ENCODE data around the gene RDH12.
"Not testable (repeated sequence)": the region's sequence is repeated elsewhere in the genome, so short reads cannot be mapped to it uniquely, and the experiment has no call there.

DNA sequence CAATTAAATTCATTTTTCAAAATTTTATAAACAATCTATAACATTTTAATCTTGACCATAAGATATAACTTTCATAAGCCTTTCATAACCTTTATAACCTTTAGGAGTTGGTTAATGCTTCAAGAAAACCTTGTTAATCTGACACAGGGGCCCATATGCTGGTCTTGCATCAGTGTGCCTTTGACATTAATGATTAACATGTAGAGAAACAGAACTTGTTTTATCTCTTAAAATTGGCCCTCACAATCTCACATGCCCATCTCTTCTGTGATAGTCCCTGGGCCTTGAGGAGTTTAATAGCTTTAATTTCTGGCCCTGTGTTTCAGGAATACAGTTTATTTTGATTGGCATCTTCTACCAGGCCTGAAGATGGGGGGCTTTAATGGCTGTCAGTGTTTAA is 7.7 kb downstream of the RDH12 start:
- TF ChIP-seq EZH2 (IDR thresholded peaks at IDR 0.05; ENCODE audit: borderline replicate concordance, low read depth, low read length, poor library complexity, severe bottlenecking), result not testable (repeated sequence)
- TF ChIP-seq, protein P1, sequence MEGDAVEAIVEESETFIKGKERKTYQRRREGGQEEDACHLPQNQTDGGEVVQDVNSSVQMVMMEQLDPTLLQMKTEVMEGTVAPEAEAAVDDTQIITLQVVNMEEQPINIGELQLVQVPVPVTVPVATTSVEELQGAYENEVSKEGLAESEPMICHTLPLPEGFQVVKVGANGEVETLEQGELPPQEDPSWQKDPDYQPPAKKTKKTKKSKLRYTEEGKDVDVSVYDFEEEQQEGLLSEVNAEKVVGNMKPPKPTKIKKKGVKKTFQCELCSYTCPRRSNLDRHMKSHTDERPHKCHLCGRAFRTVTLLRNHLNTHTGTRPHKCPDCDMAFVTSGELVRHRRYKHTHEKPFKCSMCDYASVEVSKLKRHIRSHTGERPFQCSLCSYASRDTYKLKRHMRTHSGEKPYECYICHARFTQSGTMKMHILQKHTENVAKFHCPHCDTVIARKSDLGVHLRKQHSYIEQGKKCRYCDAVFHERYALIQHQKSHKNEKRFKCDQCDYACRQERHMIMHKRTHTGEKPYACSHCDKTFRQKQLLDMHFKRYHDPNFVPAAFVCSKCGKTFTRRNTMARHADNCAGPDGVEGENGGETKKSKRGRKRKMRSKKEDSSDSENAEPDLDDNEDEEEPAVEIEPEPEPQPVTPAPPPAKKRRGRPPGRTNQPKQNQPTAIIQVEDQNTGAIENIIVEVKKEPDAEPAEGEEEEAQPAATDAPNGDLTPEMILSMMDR (conservative IDR thresholded peaks at IDR 0.05; ENCODE audit: low read depth, low read length), result not testable (repeated sequence)

Data from A673 (cell line).